OCI-LY7 (cell line): ENCODE measurements around the gene CELF4.

Source experiments
- CTCF ChIP-seq: fragments of 200-600 bp; sonication (generic); conservative IDR thresholded peaks from 2 replicates; pipeline ENCODE4 v1.5.1; 2014; ENCODE audit warnings: mild to moderate bottlenecking, antibody characterized with exemption, low read length, moderate library complexity, mixed read lengths
- EZH2phosphoT487 ChIP-seq: fragments of 200-600 bp; sonication (generic); IDR thresholded peaks from 2 replicates; pipeline ENCODE4 v1.6.1; 2018; ENCODE audit warnings: low read depth, borderline replicate concordance, mild to moderate bottlenecking, mixed run types, antibody characterized with exemption, low read length, moderate library complexity, mixed read lengths

- TF ChIP-seq CTCF: no peak
- TF ChIP-seq EZH2phosphoT487: no peak
Observed at GRCh38 chr18:37287601-37288000, 278.0 kb downstream of the CELF4 start.
